ENCODE measurements around the gene FUT9.

Gene FUT9

GRCh38 chr6:96101564-96101963 lies 85.8 kb downstream of the FUT9 start:
- no peaks in the 10 kb centered on the region for H3K9me3 ChIP-seq (replicated peaks; ENCODE audit: insufficient read depth, low read length)
- TF ChIP-seq EZH2 (optimal IDR thresholded peaks at IDR 0.05; ENCODE audit: low read depth, low read length): no peak
- TF ChIP-seq CTCF (IDR thresholded peaks at IDR 0.05; ENCODE audit: low read length): no peak
- TF ChIP-seq EZH2phosphoT487 (IDR thresholded peaks at IDR 0.05; ENCODE audit: low read length): no peak
- H3K36me3 ChIP-seq (replicated peaks; ENCODE audit: insufficient read depth, low read length): no peaks in the 10 kb centered on the region
- no peak overlapping the region for H3K27ac ChIP-seq (ENCODE audit: low read length)
- no peaks in the 10 kb centered on the region for H3K79me2 ChIP-seq (ENCODE audit: low read length)
- no peaks in the 10 kb centered on the region for H4K20me1 ChIP-seq (ENCODE audit: insufficient read depth, low read length)
- no peaks in the 10 kb centered on the region for H3K4me1 ChIP-seq (ENCODE audit: low read length)
- no peak overlapping the region for H3K9ac ChIP-seq (ENCODE audit: low read length)
- no peak overlapping the region for H3K4me2 ChIP-seq (ENCODE audit: low read depth, low read length)
- H3K9me2 ChIP-seq (replicated peaks; ENCODE audit: insufficient read depth, low read length): no peaks in the 10 kb centered on the region
- no peak overlapping the region for H2AFZ ChIP-seq (ENCODE audit: low read length)
- no peaks in the 10 kb centered on the region for H3K27me3 ChIP-seq (replicated peaks; ENCODE audit: insufficient read depth, low read length)
- H3F3A ChIP-seq (ENCODE audit: insufficient read depth, low read length): no peaks in the 10 kb centered on the region
- DNase-seq: no peak
- no peak overlapping the region for H3K4me3 ChIP-seq (ENCODE audit: low read length)

DNA sequence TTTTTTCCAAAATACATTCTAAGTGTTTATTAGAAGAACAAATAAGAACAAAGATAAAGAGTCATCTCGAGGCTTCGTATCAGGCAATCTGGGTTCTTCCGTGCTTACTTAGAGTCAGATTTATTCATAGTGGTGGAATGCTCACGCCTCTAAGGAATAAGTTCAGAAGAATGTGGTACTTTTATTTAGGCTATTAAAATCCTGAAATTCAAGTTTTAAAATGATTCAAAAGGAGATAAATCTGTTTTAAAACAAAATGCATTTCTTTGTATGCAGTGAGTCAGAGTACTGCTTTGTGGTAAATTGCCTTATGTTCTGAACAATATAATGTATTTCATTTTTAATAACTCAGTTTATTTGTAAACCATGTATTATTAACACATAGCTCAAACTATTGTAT lies 89.1 kb downstream of the FUT9 start:
- Histone ChIP-seq H3K4me1 (ENCODE audit: low read length) (no peaks in the 10 kb centered on the region), H3K9ac (ENCODE audit: low read length) (no peak overlapping the region), H3F3A (ENCODE audit: insufficient read depth, low read length) (no peaks in the 10 kb centered on the region), H2AFZ (ENCODE audit: low read length) (no peak overlapping the region), H3K27me3 (replicated peaks; ENCODE audit: insufficient read depth, low read length) (no peaks in the 10 kb centered on the region), H3K9me2 (replicated peaks; ENCODE audit: insufficient read depth, low read length) (no peaks in the 10 kb centered on the region), H4K20me1 (ENCODE audit: insufficient read depth, low read length) (no peaks in the 10 kb centered on the region), H3K27ac (ENCODE audit: low read length) (no peak overlapping the region), H3K79me2 (ENCODE audit: low read length) (no peaks in the 10 kb centered on the region), H3K9me3 (replicated peaks; ENCODE audit: insufficient read depth, low read length) (no peaks in the 10 kb centered on the region), H3K4me3 (ENCODE audit: low read length) (no peak overlapping the region), H3K4me2 (ENCODE audit: low read depth, low read length) (no peak overlapping the region), H3K36me3 (replicated peaks; ENCODE audit: insufficient read depth, low read length) (no peaks in the 10 kb centered on the region)
- no peak for DNase-seq
- no peak for TF ChIP-seq EZH2 (optimal IDR thresholded peaks at IDR 0.05; ENCODE audit: low read depth, low read length)
- no peak for TF ChIP-seq CTCF (IDR thresholded peaks at IDR 0.05; ENCODE audit: low read length)
- TF ChIP-seq EZH2phosphoT487 (IDR thresholded peaks at IDR 0.05; ENCODE audit: low read length): no peak

GRCh38 chr6:96110878-96111277 lies 95.1 kb downstream of the FUT9 start:
- no peak overlapping the region for H3K27ac ChIP-seq (ENCODE audit: low read length)
- no peaks in the 10 kb centered on the region for H3K27me3 ChIP-seq (replicated peaks; ENCODE audit: insufficient read depth, low read length)
- DNase-seq: no peak
- H3K4me3 ChIP-seq (ENCODE audit: low read length): no peak overlapping the region
- no peaks in the 10 kb centered on the region for H4K20me1 ChIP-seq (ENCODE audit: insufficient read depth, low read length)
- no peak overlapping the region for H3K9ac ChIP-seq (ENCODE audit: low read length)
- no peaks in the 10 kb centered on the region for H3F3A ChIP-seq (ENCODE audit: insufficient read depth, low read length)
- no peak for TF ChIP-seq EZH2 (optimal IDR thresholded peaks at IDR 0.05; ENCODE audit: low read depth, low read length)
- TF ChIP-seq CTCF (IDR thresholded peaks at IDR 0.05; ENCODE audit: low read length): no peak
- no peak for TF ChIP-seq EZH2phosphoT487 (IDR thresholded peaks at IDR 0.05; ENCODE audit: low read length)
- no peak overlapping the region for H3K4me2 ChIP-seq (ENCODE audit: low read depth, low read length)
- no peaks in the 10 kb centered on the region for H3K79me2 ChIP-seq (ENCODE audit: low read length)
- no peaks in the 10 kb centered on the region for H3K36me3 ChIP-seq (replicated peaks; ENCODE audit: insufficient read depth, low read length)
- no peaks in the 10 kb centered on the region for H3K9me3 ChIP-seq (replicated peaks; ENCODE audit: insufficient read depth, low read length)
- no peaks in the 10 kb centered on the region for H3K4me1 ChIP-seq (ENCODE audit: low read length)
- H2AFZ ChIP-seq (ENCODE audit: low read length): no peak overlapping the region
- no peaks in the 10 kb centered on the region for H3K9me2 ChIP-seq (replicated peaks; ENCODE audit: insufficient read depth, low read length)

All from MM.1S (cell line).